ENCODE measurements around the gene KASH5.

- TF ChIP-seq CTCF (IDR thresholded peaks at IDR 0.05) (no peak), ELF4 (CRISPR knock-in tag; IDR thresholded peaks at IDR 0.05; ENCODE audit: low read depth) (no peak), ATF1 (CRISPR knock-in tag; IDR thresholded peaks at IDR 0.05) (no peak), ATF3 (CRISPR knock-in tag; conservative IDR thresholded peaks at IDR 0.05) (no peak), ZNF416 (CRISPR knock-in tag; IDR thresholded peaks at IDR 0.05) (no peak), CREM (CRISPR knock-in tag; IDR thresholded peaks at IDR 0.05) (no peak)
- TF ChIP-seq, protein P1, sequence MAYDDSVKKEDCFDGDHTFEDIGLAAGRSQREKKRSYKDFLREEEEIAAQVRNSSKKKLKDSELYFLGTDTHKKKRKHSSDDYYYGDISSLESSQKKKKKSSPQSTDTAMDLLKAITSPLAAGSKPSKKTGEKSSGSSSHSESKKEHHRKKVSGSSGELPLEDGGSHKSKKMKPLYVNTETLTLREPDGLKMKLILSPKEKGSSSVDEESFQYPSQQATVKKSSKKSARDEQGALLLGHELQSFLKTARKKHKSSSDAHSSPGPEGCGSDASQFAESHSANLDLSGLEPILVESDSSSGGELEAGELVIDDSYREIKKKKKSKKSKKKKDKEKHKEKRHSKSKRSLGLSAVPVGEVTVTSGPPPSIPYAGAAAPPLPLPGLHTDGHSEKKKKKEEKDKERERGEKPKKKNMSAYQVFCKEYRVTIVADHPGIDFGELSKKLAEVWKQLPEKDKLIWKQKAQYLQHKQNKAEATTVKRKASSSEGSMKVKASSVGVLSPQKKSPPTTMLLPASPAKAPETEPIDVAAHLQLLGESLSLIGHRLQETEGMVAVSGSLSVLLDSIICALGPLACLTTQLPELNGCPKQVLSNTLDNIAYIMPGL (CRISPR knock-in tag; IDR thresholded peaks at IDR 0.05) = no peak
- TF ChIP-seq, protein P2, sequence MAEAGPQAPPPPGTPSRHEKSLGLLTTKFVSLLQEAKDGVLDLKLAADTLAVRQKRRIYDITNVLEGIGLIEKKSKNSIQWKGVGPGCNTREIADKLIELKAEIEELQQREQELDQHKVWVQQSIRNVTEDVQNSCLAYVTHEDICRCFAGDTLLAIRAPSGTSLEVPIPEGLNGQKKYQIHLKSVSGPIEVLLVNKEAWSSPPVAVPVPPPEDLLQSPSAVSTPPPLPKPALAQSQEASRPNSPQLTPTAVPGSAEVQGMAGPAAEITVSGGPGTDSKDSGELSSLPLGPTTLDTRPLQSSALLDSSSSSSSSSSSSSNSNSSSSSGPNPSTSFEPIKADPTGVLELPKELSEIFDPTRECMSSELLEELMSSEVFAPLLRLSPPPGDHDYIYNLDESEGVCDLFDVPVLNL (CRISPR knock-in tag; IDR thresholded peaks at IDR 0.05; ENCODE audit: borderline replicate concordance, low read depth) = no peak
- TF ChIP-seq, protein P3, sequence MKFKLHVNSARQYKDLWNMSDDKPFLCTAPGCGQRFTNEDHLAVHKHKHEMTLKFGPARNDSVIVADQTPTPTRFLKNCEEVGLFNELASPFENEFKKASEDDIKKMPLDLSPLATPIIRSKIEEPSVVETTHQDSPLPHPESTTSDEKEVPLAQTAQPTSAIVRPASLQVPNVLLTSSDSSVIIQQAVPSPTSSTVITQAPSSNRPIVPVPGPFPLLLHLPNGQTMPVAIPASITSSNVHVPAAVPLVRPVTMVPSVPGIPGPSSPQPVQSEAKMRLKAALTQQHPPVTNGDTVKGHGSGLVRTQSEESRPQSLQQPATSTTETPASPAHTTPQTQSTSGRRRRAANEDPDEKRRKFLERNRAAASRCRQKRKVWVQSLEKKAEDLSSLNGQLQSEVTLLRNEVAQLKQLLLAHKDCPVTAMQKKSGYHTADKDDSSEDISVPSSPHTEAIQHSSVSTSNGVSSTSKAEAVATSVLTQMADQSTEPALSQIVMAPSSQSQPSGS (CRISPR knock-in tag; IDR thresholded peaks at IDR 0.05; ENCODE audit: borderline replicate concordance, low read depth) = no peak
- TF ChIP-seq, protein P4, sequence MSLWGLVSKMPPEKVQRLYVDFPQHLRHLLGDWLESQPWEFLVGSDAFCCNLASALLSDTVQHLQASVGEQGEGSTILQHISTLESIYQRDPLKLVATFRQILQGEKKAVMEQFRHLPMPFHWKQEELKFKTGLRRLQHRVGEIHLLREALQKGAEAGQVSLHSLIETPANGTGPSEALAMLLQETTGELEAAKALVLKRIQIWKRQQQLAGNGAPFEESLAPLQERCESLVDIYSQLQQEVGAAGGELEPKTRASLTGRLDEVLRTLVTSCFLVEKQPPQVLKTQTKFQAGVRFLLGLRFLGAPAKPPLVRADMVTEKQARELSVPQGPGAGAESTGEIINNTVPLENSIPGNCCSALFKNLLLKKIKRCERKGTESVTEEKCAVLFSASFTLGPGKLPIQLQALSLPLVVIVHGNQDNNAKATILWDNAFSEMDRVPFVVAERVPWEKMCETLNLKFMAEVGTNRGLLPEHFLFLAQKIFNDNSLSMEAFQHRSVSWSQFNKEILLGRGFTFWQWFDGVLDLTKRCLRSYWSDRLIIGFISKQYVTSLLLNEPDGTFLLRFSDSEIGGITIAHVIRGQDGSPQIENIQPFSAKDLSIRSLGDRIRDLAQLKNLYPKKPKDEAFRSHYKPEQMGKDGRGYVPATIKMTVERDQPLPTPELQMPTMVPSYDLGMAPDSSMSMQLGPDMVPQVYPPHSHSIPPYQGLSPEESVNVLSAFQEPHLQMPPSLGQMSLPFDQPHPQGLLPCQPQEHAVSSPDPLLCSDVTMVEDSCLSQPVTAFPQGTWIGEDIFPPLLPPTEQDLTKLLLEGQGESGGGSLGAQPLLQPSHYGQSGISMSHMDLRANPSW (CRISPR knock-in tag; conservative IDR thresholded peaks at IDR 0.05; ENCODE audit: low read depth) = no peak
- TF ChIP-seq, protein P5, sequence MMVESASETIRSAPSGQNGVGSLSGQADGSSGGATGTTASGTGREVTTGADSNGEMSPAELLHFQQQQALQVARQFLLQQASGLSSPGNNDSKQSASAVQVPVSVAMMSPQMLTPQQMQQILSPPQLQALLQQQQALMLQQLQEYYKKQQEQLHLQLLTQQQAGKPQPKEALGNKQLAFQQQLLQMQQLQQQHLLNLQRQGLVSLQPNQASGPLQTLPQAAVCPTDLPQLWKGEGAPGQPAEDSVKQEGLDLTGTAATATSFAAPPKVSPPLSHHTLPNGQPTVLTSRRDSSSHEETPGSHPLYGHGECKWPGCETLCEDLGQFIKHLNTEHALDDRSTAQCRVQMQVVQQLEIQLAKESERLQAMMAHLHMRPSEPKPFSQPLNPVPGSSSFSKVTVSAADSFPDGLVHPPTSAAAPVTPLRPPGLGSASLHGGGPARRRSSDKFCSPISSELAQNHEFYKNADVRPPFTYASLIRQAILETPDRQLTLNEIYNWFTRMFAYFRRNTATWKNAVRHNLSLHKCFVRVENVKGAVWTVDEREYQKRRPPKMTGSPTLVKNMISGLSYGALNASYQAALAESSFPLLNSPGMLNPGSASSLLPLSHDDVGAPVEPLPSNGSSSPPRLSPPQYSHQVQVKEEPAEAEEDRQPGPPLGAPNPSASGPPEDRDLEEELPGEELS (CRISPR knock-in tag; IDR thresholded peaks at IDR 0.05) = no peak
- TF ChIP-seq, protein P6, sequence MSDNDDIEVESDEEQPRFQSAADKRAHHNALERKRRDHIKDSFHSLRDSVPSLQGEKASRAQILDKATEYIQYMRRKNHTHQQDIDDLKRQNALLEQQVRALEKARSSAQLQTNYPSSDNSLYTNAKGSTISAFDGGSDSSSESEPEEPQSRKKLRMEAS (CRISPR knock-in tag; IDR thresholded peaks at IDR 0.05) = no peak
Observed at GRCh38 chr19:49419173-49419572, 31.1 kb downstream of the KASH5 start.
